ENCODE measurements around the gene FAM9A.

DNA sequence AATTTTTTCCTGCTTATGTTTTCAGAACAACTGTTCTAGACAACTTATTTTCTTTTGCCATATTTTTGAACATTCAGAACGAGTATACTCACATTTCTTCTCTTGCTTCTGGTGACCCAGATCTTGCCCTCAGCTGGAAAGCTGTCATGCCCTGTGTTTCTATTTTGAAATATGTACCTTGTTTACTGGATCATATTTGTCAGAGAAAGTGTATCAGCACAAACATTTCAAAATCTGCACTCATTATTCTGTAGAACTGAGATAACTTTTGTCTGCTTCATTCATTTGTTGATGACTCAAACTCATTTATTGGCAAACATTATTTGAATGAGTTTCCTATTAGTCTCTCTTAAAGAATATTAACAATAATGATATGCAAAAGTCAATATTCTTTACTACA is 46.2 kb upstream of the FAM9A start:
- TF ChIP-seq CTCF (IDR thresholded peaks at IDR 0.05) (no peak), ZFX (IDR thresholded peaks at IDR 0.05; ENCODE audit: borderline replicate concordance) (no peak)

Measured in 22Rv1 (cell line).